GM06990 (cell line): ENCODE data around the gene WWC2.

Experiments
- DNase-seq: peaks from one replicate; pipeline ENCODE4 v3.0.0-alpha.2; 2011; ENCODE audit not compliant: insufficient read length; ENCODE audit errors: extremely low read depth
- H3K27me3 ChIP-seq: replicated peaks from 2 replicates; pipeline ENCODE4 v1.6.0; 2011; ENCODE audit warnings: low read length; ENCODE audit not compliant: control insufficient read depth, insufficient read depth
- H3K36me3 ChIP-seq: 2 replicates; pipeline ENCODE4 v1.5.1; 2011; ENCODE audit warnings: low read length; ENCODE audit not compliant: control insufficient read depth, insufficient read depth
- H3K4me3 ChIP-seq: replicated peaks from 2 replicates; pipeline ENCODE4 v1.5.1; 2011; ENCODE audit warnings: low read depth, mild to moderate bottlenecking, control low read depth, low read length
- TF ChIP-seq, protein P1 (sequence below): IDR thresholded peaks from 2 replicates; pipeline ENCODE4 v1.5.1; 2011; ENCODE audit warnings: low read length, control low read depth, mild to moderate bottlenecking, inconsistent platforms; ENCODE audit not compliant: insufficient read depth, poor library complexity, severe bottlenecking

Gene WWC2

DNA sequence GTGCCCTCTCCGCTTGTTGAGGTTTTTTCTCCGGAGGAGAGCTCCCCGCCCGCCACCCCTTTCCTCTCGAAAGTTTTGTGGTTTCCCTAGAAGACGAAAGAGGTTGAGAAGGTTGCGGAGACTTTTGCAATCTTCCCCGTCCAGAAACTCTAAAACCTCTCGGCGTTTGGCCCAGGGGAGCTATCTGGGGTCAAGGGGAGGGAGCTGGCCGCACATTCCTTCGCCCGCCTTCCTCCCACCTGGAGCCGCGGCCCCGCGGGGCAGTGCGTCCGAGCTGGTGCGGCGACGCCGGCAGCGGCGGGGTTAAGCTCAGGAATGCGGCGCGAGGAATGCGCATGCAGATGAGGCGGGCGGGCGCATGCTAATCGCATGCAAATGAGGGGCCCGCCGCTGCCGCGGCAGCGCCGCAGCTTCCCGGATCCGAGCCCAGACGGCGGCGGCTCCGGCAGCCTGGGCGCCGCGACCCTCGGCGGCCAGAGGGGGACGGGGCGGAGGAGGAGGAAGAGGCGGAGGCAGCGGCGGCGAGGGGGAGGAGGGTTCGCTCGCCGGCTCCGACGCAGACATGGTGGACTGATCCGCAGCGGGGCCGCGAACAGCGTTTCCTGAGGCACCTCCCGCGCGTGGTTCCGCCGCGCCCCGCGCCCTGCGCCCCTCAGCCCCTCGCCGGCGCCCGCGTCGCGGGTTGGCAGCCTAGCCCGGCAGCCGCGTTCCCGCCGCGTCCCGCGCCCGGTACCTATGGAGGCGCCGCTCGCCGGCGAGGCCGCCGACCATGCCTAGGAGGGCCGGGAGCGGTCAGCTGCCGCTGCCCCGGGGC lies at the start of gene WWC2:
WWC2 (plus strand) TSS at position 535 of the 814 bp plus-strand sequence; CDS start at position 770, 235 bp downstream.
- TF ChIP-seq, protein P1, sequence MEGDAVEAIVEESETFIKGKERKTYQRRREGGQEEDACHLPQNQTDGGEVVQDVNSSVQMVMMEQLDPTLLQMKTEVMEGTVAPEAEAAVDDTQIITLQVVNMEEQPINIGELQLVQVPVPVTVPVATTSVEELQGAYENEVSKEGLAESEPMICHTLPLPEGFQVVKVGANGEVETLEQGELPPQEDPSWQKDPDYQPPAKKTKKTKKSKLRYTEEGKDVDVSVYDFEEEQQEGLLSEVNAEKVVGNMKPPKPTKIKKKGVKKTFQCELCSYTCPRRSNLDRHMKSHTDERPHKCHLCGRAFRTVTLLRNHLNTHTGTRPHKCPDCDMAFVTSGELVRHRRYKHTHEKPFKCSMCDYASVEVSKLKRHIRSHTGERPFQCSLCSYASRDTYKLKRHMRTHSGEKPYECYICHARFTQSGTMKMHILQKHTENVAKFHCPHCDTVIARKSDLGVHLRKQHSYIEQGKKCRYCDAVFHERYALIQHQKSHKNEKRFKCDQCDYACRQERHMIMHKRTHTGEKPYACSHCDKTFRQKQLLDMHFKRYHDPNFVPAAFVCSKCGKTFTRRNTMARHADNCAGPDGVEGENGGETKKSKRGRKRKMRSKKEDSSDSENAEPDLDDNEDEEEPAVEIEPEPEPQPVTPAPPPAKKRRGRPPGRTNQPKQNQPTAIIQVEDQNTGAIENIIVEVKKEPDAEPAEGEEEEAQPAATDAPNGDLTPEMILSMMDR = no peak
- no peak within 1 kb of the TSS; the same call in 1 of the 2 replicates for H3K4me3 ChIP-seq
- no peaks in the 10 kb centered on the region for H3K27me3 ChIP-seq
- H3K36me3 ChIP-seq = no peaks in the 10 kb centered on the region
- DNase-seq = no peak

GRCh38 chr4:183053681-183054080 lies 45.4 kb upstream of the WWC2 start:
- TF ChIP-seq, protein P1 = no peak
- Histone ChIP-seq H3K4me3 (no peak overlapping the region), H3K36me3 (no peaks in the 10 kb centered on the region), H3K27me3 (no peaks in the 10 kb centered on the region)
- no peak for DNase-seq

DNA sequence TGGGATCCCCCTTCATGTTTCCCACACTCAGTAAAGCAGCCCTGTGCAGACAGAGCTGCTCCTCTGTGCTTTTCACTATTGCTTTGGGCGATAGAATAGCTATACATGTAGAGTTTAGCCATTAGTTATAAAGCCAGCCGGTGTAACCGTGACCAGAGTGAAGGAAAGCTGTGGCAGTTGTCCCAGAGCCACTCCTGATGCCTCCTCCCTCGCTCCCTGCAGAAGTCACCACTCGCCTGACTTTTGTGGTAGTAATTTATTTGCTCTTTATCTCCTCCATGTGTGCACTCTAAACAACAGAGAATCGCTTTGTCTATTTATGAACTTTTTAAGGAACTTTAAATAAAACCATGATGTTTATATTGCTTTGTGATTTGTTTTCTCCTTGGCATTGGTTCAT lies 41.8 kb upstream of the WWC2 start:
- TF ChIP-seq, protein P1 = no peak
- H3K4me3 ChIP-seq = no peak overlapping the region
- no peaks in the 10 kb centered on the region for H3K36me3 ChIP-seq
- no peak for DNase-seq
- H3K27me3 ChIP-seq = no peaks in the 10 kb centered on the region

DNA sequence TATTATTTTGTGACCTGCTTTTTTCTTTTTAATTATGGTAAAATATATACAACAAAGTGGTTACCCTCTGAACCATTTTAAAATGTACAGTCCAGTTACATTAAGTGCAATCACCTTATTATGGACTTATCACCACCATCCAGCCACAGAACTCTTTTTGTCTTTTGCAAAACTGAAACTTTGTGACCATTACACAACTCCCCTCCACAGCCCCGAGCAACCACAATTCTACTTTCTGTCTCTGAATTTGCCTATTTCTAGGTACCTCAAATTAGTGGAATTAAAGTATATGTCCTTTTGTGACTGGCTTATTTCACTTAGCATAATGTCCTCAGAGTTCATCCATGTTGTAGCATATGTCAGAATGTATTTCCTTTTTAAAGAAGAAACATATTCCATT lies 39.3 kb upstream of the WWC2 start:
- H3K27me3 ChIP-seq = no peaks in the 10 kb centered on the region
- TF ChIP-seq, protein P1 = no peak
- H3K36me3 ChIP-seq = no peaks in the 10 kb centered on the region
- no peak for DNase-seq
- no peak overlapping the region for H3K4me3 ChIP-seq

DNA sequence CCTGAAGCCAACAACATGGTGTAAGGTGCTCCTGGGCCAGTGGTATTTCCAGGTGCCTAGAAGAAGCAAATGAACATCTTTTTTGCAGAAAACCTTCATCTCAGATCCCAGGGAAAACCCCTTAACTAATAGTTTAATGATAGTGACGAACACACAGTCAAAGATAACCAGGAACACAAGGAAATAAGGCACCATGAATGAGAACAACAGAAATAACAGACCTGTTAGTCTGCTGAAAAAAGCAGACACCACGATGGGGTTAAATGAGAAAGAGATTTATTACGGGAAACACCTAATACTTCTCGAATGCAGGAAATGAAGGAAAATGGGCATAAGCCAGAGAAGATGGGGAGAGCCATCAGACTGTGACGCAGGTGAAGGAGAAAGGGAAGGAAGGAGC lies 30.6 kb upstream of the WWC2 start:
- TF ChIP-seq, protein P1 = no peak
- no peaks in the 10 kb centered on the region for H3K36me3 ChIP-seq

More for the DNA sequence above, 30.6 kb upstream of the WWC2 start:
- H3K27me3 ChIP-seq = no peaks in the 10 kb centered on the region
- no peak overlapping the region for H3K4me3 ChIP-seq
- DNase-seq = no peak
